GM12891 (cell line): ENCODE results near the gene THSD7B.

Source experiments
- POLR2A ChIP-seq: IDR thresholded peaks from 2 replicates; pipeline ENCODE4 v1.6.1; 2011; ENCODE audit warnings: low read depth, low read length, control low read depth
- POLR2AphosphoS5 ChIP-seq: IDR thresholded peaks from 2 replicates; pipeline ENCODE4 v1.6.1; 2011; ENCODE audit warnings: low read depth, low read length, control low read depth
- SPI1 ChIP-seq: IDR thresholded peaks from 2 replicates; pipeline ENCODE4 v1.6.1; 2011; ENCODE audit warnings: low read depth, low read length, control low read depth
- TAF1 ChIP-seq: IDR thresholded peaks from 2 replicates; pipeline ENCODE4 v1.6.1; 2011; ENCODE audit warnings: low read depth, low read length, control low read depth

DNA sequence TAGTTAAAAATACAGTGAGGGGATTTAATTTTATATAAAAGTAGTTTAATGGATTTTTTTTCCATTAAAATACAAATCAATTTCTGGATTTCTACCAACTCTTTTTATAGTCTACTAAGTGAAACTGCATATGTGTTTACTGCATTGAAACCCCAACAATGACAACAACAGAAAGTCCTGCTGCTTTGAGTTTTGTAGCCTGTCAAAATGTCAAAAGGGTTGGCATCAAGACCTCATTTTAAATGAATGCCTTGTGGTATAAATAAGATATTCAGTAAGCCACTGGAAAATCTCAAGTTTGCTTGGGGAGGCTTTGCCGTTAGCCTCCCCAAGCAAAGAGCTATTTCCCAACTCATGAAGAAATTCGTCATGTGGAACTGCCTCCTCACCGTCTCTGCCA lies 758.6 kb downstream of the THSD7B start:
- no peak for TF ChIP-seq POLR2AphosphoS5
- no peak for TF ChIP-seq POLR2A
- no peak for TF ChIP-seq TAF1
- no peak for TF ChIP-seq SPI1
